Measurements from ENCODE around the gene POLG. TPM values are rescaled to one million over a fixed set of nuclear protein-coding genes. Genes with fewer than 3 reads are reported as not detected.
A peak's percentile ranks its signal among the peaks of the same experiment; 100 is the strongest.

The POLG gene
- total RNA-seq (100 to 1,000 TPM; 148 to 151 TPM), polyA plus RNA-seq (10 to 100 TPM; 19.4 to 51.4 TPM)

GRCh38 chr15:89334510-89335297, at the start of gene POLG:
Gene POLG (minus strand): TSS chr15:89334824. CDS start chr15:89333754, 1,070 bp downstream.
- POLR2A ChIA-PET (ENCODE audit: partially characterized antibody): interaction anchor here (0.7 to 3.2 kb wide), 17 partner anchors 9 to 1688 kb away, joined by 3 to 19 read pairs (median 5); partner anchors contain the start of genes ABHD2, CIB1, FANCI and GDPGP1
- H3K36me3 ChIP-seq (ENCODE audit: insufficient read depth, low read length): peaks cover 33% of the 10 kb centered on the region
- Mint-ChIP-seq H3K4me1 (peaks cover 37 to 59% (median 47%) of the 10 kb centered on the region in 4 donors), H3K36me3 (peaks cover 28 to 42% of the 10 kb centered on the region in 2 donors), H3K27me3 (peaks cover 2 to 7% of the 10 kb centered on the region in 2 donors), H3K9me3 (peaks cover 0 to 9% (median 4%) of the 10 kb centered on the region in 8 donors), H3K4me3 (peak within 1 kb of the TSS; percentile 90 to 100 (median 94)), H3K27ac (peak within 1 kb of the TSS; percentile 88 to 100 (median 98))
- H3K27me3 ChIP-seq (ENCODE audit: insufficient read depth, low read length): no peaks in the 10 kb centered on the region
- H3K27ac ChIP-seq (ENCODE audit: low read depth, low read length): peak within 1 kb of the TSS; percentile 69
- H3K4me1 ChIP-seq (ENCODE audit: insufficient read depth, low read length): peaks cover 54% of the 10 kb centered on the region
- no peaks in the 10 kb centered on the region for H3K9me3 ChIP-seq (ENCODE audit: control insufficient read depth in 1 of 2, low read length in 2 of 2)
- intact Hi-C loops (cut with micrococcal nuclease): loop anchor here (1.0 to 10.0 kb wide), 8 partner anchors 24 to 868 kb away; partner anchors contain the start of genes ABHD2, AEN, FANCI and MRPL46
- CTCF ChIA-PET (ENCODE audit: partially characterized antibody): interaction anchor here (1.0 to 9.1 kb wide), 3 partner anchors 11 to 95 kb away, joined by 3 to 73 read pairs (median 3); no protein-coding TSS in a partner anchor
- peak within 1 kb of the TSS; percentile 81 to 92 for H3K4me3 ChIP-seq (ENCODE audit: low read length in 2 of 2)
- peak; percentile 99 to 100 (median 99) for DNase-seq

GRCh38 chr15:89384176-89384604, 49.6 kb upstream of the POLG start:
- ChIA-PET POLR2A (ENCODE audit: partially characterized antibody) (no interaction called here), CTCF (ENCODE audit: partially characterized antibody) (no interaction called here)
- Mint-ChIP-seq H3K27ac (no peak overlapping the region), H3K36me3 (no peaks in the 10 kb centered on the region), H3K4me3 (no peak overlapping the region), H3K4me1 (peaks cover 0 to 8% (median 4%) of the 10 kb centered on the region in 4 donors), H3K9me3 (no peaks in the 10 kb centered on the region), H3K27me3 (peaks cover 26 to 35% of the 10 kb centered on the region in 2 donors)
- DNase-seq: no peak
- intact Hi-C loops (cut with micrococcal nuclease): no loop called here
- Histone ChIP-seq H3K9me3 (ENCODE audit: control insufficient read depth in 1 of 2, low read length in 2 of 2) (no peaks in the 10 kb centered on the region), H3K36me3 (ENCODE audit: insufficient read depth, low read length) (no peaks in the 10 kb centered on the region), H3K27me3 (ENCODE audit: insufficient read depth, low read length) (peaks cover 8% of the 10 kb centered on the region), H3K4me1 (ENCODE audit: insufficient read depth, low read length) (no peaks in the 10 kb centered on the region), H3K27ac (ENCODE audit: low read depth, low read length) (no peak overlapping the region), H3K4me3 (ENCODE audit: low read length in 2 of 2) (no peak overlapping the region)

- Mint-ChIP-seq H3K27ac (no peak overlapping the region), H3K4me1 (peaks cover 0 to 8% (median 4%) of the 10 kb centered on the region in 4 donors), H3K4me3 (no peak overlapping the region), H3K27me3 (peaks cover 26 to 35% of the 10 kb centered on the region in 2 donors), H3K36me3 (no peaks in the 10 kb centered on the region), H3K9me3 (no peaks in the 10 kb centered on the region)
- Histone ChIP-seq H3K4me3 (ENCODE audit: low read length in 2 of 2) (no peak overlapping the region), H3K36me3 (ENCODE audit: insufficient read depth, low read length) (no peaks in the 10 kb centered on the region), H3K27me3 (ENCODE audit: insufficient read depth, low read length) (peaks cover 8% of the 10 kb centered on the region), H3K27ac (ENCODE audit: low read depth, low read length) (no peak overlapping the region), H3K9me3 (ENCODE audit: control insufficient read depth in 1 of 2, low read length in 2 of 2) (no peaks in the 10 kb centered on the region), H3K4me1 (ENCODE audit: insufficient read depth, low read length) (no peaks in the 10 kb centered on the region)
- ChIA-PET POLR2A (ENCODE audit: partially characterized antibody) (no interaction called here), CTCF (ENCODE audit: partially characterized antibody) (no interaction called here)
- no peak for DNase-seq
- intact Hi-C loops (cut with micrococcal nuclease): no loop called here
These were observed 48.9 kb upstream of the POLG start for GRCh38 chr15:89383365-89384175.

GRCh38 chr15:89381888-89382686, 47.5 kb upstream of the POLG start:
- Mint-ChIP-seq H3K9me3 (no peaks in the 10 kb centered on the region), H3K4me3 (no peak overlapping the region), H3K27ac (no peak overlapping the region), H3K27me3 (peaks cover 32 to 42% of the 10 kb centered on the region in 2 donors), H3K4me1 (peaks cover 0 to 18% (median 6%) of the 10 kb centered on the region in 4 donors), H3K36me3 (no peaks in the 10 kb centered on the region)
- no peaks in the 10 kb centered on the region for H3K4me1 ChIP-seq (ENCODE audit: insufficient read depth, low read length)
- DNase-seq: no peak
- H3K4me3 ChIP-seq (ENCODE audit: low read length in 2 of 2): no peak overlapping the region
- no peak overlapping the region for H3K27ac ChIP-seq (ENCODE audit: low read depth, low read length)
- no peaks in the 10 kb centered on the region for H3K9me3 ChIP-seq (ENCODE audit: control insufficient read depth in 1 of 2, low read length in 2 of 2)
- H3K27me3 ChIP-seq (ENCODE audit: insufficient read depth, low read length): peaks cover 22% of the 10 kb centered on the region
- POLR2A ChIA-PET (ENCODE audit: partially characterized antibody): interaction anchor here (0.6 kb wide), 1 partner anchor 116 kb away, joined by 4 read pairs; no protein-coding TSS in a partner anchor
- CTCF ChIA-PET (ENCODE audit: partially characterized antibody): interaction anchor here (1.2 kb wide), 1 partner anchor 23 kb away, joined by 3 read pairs; no protein-coding TSS in a partner anchor
- intact Hi-C loops (cut with micrococcal nuclease): no loop called here
- H3K36me3 ChIP-seq (ENCODE audit: insufficient read depth, low read length): no peaks in the 10 kb centered on the region

DNA sequence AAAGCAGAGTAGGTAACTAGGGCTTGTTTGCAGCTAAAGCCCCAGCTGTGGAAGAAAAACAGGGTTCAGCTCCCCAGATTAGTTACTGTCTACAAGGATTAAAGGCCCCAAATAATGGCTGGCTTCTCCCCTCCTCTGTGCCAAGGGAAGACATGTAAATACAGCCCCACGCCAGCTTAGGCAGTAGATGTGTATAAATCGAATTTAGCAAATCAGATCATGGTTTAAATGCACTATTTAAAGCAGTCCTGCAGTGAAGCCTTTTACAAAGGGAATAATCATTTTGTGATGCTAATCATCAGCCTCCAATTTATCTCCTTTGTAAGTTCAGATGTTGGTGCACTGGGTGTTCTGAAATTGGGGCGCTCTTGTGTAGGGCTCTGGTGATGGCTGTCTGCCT, 46.7 kb upstream of the POLG start:
- Mint-ChIP-seq H3K4me1 (peaks cover 0 to 21% (median 8%) of the 10 kb centered on the region in 4 donors), H3K27ac (peak overlapping the region in 1 of 7 donors; percentile 26), H3K9me3 (no peaks in the 10 kb centered on the region), H3K36me3 (no peaks in the 10 kb centered on the region), H3K27me3 (peaks cover 40 to 49% of the 10 kb centered on the region in 2 donors), H3K4me3 (no peak overlapping the region)
- H3K4me1 ChIP-seq (ENCODE audit: insufficient read depth, low read length): no peaks in the 10 kb centered on the region
- H3K36me3 ChIP-seq (ENCODE audit: insufficient read depth, low read length): no peaks in the 10 kb centered on the region
- ChIA-PET POLR2A (ENCODE audit: partially characterized antibody) (interaction anchor here (0.6 kb wide), 1 partner anchor 115 kb away, joined by 4 read pairs; no protein-coding TSS in a partner anchor), CTCF (ENCODE audit: partially characterized antibody) (no interaction called here)
- intact Hi-C loops (cut with micrococcal nuclease): no loop called here
- no peak overlapping the region for H3K27ac ChIP-seq (ENCODE audit: low read depth, low read length)
- peaks cover 30% of the 10 kb centered on the region for H3K27me3 ChIP-seq (ENCODE audit: insufficient read depth, low read length)
- H3K4me3 ChIP-seq (ENCODE audit: low read length in 2 of 2): no peak overlapping the region
- no peak for DNase-seq
- H3K9me3 ChIP-seq (ENCODE audit: control insufficient read depth in 1 of 2, low read length in 2 of 2): no peaks in the 10 kb centered on the region

DNA sequence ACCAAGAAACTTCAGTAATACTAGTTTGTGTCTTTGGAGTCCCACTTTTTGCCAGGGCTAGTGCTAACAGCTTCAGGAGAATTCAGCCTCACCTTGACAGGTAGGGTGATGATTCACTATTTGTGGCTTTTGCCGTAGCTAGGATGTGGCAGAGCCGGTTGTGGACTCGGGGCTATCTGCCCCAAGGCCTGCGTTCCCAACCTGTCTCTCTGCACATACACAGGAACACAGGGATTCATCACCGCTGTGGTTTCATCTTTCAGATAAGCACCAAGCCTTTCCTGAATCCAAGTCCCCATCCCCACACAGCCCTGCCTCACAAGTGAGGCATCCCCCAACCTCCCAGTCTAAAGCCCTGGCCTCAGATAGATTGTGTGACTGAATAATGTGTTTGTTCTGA, 45.2 kb upstream of the POLG start:
- ChIA-PET POLR2A (ENCODE audit: partially characterized antibody) (no interaction called here), CTCF (ENCODE audit: partially characterized antibody) (interaction anchor here (1.3 kb wide), 1 partner anchor 21 kb away, joined by 10 read pairs; no protein-coding TSS in a partner anchor)
- no peaks in the 10 kb centered on the region for H3K9me3 Mint-ChIP-seq
- peaks cover 0 to 21% (median 8%) of the 10 kb centered on the region in 4 donors for H3K4me1 Mint-ChIP-seq
- no peaks in the 10 kb centered on the region for H3K36me3 Mint-ChIP-seq
- no peaks in the 10 kb centered on the region for H3K9me3 ChIP-seq (ENCODE audit: control insufficient read depth in 1 of 2, low read length in 2 of 2)
- intact Hi-C loops (cut with micrococcal nuclease): no loop called here
- H3K27ac Mint-ChIP-seq: no peak overlapping the region
- peaks cover 39% of the 10 kb centered on the region for H3K27me3 ChIP-seq (ENCODE audit: insufficient read depth, low read length)
- H3K4me3 ChIP-seq (ENCODE audit: low read length in 2 of 2): no peak overlapping the region
- peak overlapping the region in 7 of 8 donors; percentile 15 to 83 (median 53) for H3K4me3 Mint-ChIP-seq
- H3K27ac ChIP-seq (ENCODE audit: low read depth, low read length): no peak overlapping the region
- H3K36me3 ChIP-seq (ENCODE audit: insufficient read depth, low read length): no peaks in the 10 kb centered on the region
- H3K4me1 ChIP-seq (ENCODE audit: insufficient read depth, low read length): no peaks in the 10 kb centered on the region
- H3K27me3 Mint-ChIP-seq: peaks cover 50 to 58% of the 10 kb centered on the region in 2 donors
- no peak for DNase-seq
